Lung (tissue), 12 donors: ENCODE data around the gene PLCXD3. TPM values are rescaled to one million over a fixed set of nuclear protein-coding genes. Genes with fewer than 3 reads are reported as not detected.

Experiments used
- ATAC-seq: fragments of 200-7000 bp; cut with Tn5 transposase; one replicate; pipeline ENCODE4 v1.9.1; 2020; ENCODE audit warnings: moderate number of reproducible peaks; ENCODE audit not compliant: insufficient read depth, low FRiP score
- DNase-seq, 3 donors: peaks; one replicate each; pipeline ENCODE4 v3.0.0-alpha.2; 2013 to 2017
- H3K27ac ChIP-seq, 2 donors: one replicate each; pipeline ENCODE4 v1.5.1; 2013; ENCODE audit warnings: mild to moderate bottlenecking in 2 of 2, moderate library complexity in 2 of 2, control low read depth in 1 of 2, inconsistent platforms in 1 of 2, low read depth in 1 of 2, low read length in 1 of 2
- H3K27me3 ChIP-seq, 3 donors: one replicate each; pipeline ENCODE4 v1.5.1; 2013; ENCODE audit warnings: low read length in 2 of 3; ENCODE audit not compliant: control insufficient read depth in 3 of 3, insufficient read depth in 3 of 3
- H3K36me3 ChIP-seq, 4 donors: one replicate each; pipeline ENCODE4 v1.5.1; 2013; ENCODE audit warnings: low read length in 4 of 4, mild to moderate bottlenecking in 1 of 4, moderate library complexity in 1 of 4; ENCODE audit not compliant: control insufficient read depth in 4 of 4, insufficient read depth in 4 of 4
- H3K4me1 ChIP-seq, 5 donors: one replicate each; pipeline ENCODE4 v1.5.1; 2013; ENCODE audit warnings: low read length in 5 of 5, mild to moderate bottlenecking in 2 of 5, moderate library complexity in 1 of 5; ENCODE audit not compliant: control insufficient read depth in 5 of 5, insufficient read depth in 5 of 5
- H3K4me3 ChIP-seq: one replicate; pipeline ENCODE4 v1.5.1; 2013; ENCODE audit warnings: mild to moderate bottlenecking, control low read depth, moderate library complexity
- H3K9ac ChIP-seq, 2 donors: one replicate each; pipeline ENCODE4 v1.5.1; 2013; ENCODE audit warnings: low read length in 2 of 2, control low read depth in 1 of 2; ENCODE audit not compliant: insufficient read depth in 1 of 2
- H3K9me3 ChIP-seq, 4 donors: one replicate each; pipeline ENCODE4 v1.5.1; 2013; ENCODE audit warnings: low read length in 3 of 4, mild to moderate bottlenecking in 1 of 4, moderate library complexity in 1 of 4; ENCODE audit not compliant: control insufficient read depth in 4 of 4, insufficient read depth in 3 of 4
- CTCF ChIP-seq: IDR thresholded peaks from 2 replicates; pipeline ENCODE4 v1.5.1; 2012; ENCODE audit warnings: mild to moderate bottlenecking; ENCODE audit errors: control extremely low read depth, extremely low read depth
- WGBS, 2 donors: extraction: QIAGEN DNeasy Blood & Tissue Kit; methylation state at CpG; one replicate each; pipeline ENCODE4 v1.1.7; 2013; 5-methylcytosine and 5-hydroxymethylcytosine counted together
- polyA plus RNA-seq, 2 donors: library from polyadenylated mRNA; stranded (reverse); fragments of 200-250 nt; gene quantifications; one replicate each; pipeline ENCODE4 v1.2.1, GENCODE V29; 2013
- total RNA-seq, 2 donors: library from RNA; depleted of rRNA in 1 of 2; stranded (reverse); fragments of >200 nt in 1 of 2; gene quantifications; one replicate each; pipeline ENCODE4 v1.2.1, GENCODE V29; 2014 to 2021
- donor health status: control.
- donor health status: control.
- donor health status: Bipolar disorder and iron deficiency.
- donor health status: healthy.
- donor health status: DM: yes; HTN: yes; CAD: no.

PLCXD3 gene
- total and polyA plus RNA-seq, 4 donors, result 0.38 to 2.1 (median 0.54) TPM

- H3K4me1 ChIP-seq, result peaks cover 0 to 6% (median 0%) of the 10 kb centered on the region in 5 donors
- no peak overlapping the region for H3K27ac ChIP-seq
- H3K27me3 ChIP-seq, result no peaks in the 10 kb centered on the region
- no peak overlapping the region for H3K4me3 ChIP-seq
- ATAC-seq, result no peak
- H3K9ac ChIP-seq, result no peak overlapping the region
- no peak for DNase-seq
- WGBS, 2 donors, result 86 to 91% methylated on average over 3 of the region's 3 CpGs
- no peak for TF ChIP-seq CTCF
- peaks cover 0 to 5% (median 0%) of the 10 kb centered on the region in 4 donors for H3K9me3 ChIP-seq
- H3K36me3 ChIP-seq, result no peaks in the 10 kb centered on the region
Observed at GRCh38 chr5:41291323-41291722, 219.1 kb downstream of the PLCXD3 start.

DNA sequence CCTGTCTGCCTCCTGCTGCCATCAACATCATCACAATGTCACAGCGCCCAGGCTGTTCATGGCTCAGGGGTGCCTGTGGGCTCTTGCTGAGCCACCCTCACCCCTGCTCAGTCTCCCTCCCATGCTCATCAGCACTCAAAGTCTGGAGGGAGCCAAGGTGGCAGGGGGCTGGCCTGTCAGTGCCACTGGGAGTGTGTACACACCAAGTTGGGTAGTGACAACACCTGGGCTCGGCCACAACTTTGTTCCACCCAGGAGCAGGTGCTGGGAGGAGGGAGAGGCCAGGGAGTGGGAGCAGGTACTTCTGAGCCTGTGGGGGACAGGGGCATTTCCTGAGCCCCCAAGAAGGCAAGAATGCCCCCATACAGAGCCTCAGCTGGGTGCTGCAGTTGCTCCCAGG is 219.6 kb downstream of the PLCXD3 start:
- no peak for ATAC-seq
- H3K4me3 ChIP-seq, result no peak overlapping the region
- no peak for TF ChIP-seq CTCF

DNA sequence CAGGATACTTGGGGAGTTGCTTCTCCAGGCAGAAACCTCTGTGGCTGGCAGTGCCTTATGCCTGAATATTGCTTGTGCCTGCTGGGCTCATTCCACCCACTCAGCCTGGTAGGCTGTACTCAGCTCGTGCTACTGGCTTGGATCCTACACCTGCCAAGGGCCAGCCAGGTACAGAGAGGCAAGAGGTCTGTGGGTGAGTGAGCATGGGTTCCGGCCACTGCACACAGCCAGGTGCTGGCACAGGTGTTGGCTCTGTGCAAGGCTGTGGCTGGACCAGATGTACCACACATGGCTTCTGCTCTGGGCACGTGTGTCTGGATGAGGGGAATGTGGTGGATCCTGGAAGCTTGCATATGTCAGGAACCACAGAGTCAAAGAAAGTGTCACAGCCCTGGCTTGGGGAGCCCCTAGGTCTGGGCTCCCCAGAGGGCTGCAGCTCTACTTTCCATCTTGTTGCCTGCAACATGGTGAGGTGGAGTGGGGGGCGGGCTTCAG is 220.4 kb downstream of the PLCXD3 start:
- DNase-seq (no peak), ATAC-seq (no peak)
- Histone ChIP-seq H3K36me3 (no peaks in the 10 kb centered on the region), H3K9me3 (peaks cover 0 to 4% (median 0%) of the 10 kb centered on the region in 4 donors), H3K4me1 (peaks cover 0 to 10% (median 0%) of the 10 kb centered on the region in 5 donors), H3K4me3 (no peak overlapping the region), H3K27me3 (no peaks in the 10 kb centered on the region), H3K27ac (no peak overlapping the region), H3K9ac (no peak overlapping the region)
- 87 to 94% methylated on average over 4 of the region's 4 CpGs for WGBS, 2 donors
- TF ChIP-seq CTCF, result no peak

More for the DNA sequence above, 219.6 kb downstream of the PLCXD3 start:
- no peaks in the 10 kb centered on the region for H3K27me3 ChIP-seq
- H3K27ac ChIP-seq, result no peak overlapping the region
- peaks cover 0 to 8% (median 0%) of the 10 kb centered on the region in 5 donors for H3K4me1 ChIP-seq
- DNase-seq, result no peak
- 88 to 92% methylated on average over 2 of the region's 2 CpGs for WGBS, 2 donors
- H3K9ac ChIP-seq, result no peak overlapping the region
- H3K9me3 ChIP-seq, result peaks cover 0 to 5% (median 0%) of the 10 kb centered on the region in 4 donors
- H3K36me3 ChIP-seq, result no peaks in the 10 kb centered on the region

DNA sequence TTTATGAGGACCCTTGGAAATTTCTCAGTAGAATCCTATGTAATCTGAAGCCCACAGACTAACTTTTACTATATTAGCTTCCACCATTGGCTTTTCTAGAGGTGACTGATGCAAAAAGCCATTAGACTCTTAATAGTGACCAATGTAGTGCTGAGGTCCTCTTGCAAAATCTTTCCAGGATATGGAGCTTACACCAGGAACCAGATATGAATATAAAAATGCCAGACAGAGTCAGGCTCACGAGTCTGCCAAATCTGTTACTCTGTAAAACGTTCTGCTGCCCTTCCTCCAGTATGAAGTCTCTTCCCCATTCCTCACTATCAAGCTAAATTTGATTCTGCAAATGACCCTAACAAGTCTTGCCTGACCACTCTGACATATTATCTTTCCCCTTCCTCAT is 223.7 kb downstream of the PLCXD3 start:
- no peak for ATAC-seq
- H3K36me3 ChIP-seq, result no peaks in the 10 kb centered on the region
- no peak for TF ChIP-seq CTCF

More for the DNA sequence above, 223.7 kb downstream of the PLCXD3 start:
- no peaks in the 10 kb centered on the region for H3K27me3 ChIP-seq
- H3K4me1 ChIP-seq, result peaks cover 0 to 10% (median 0%) of the 10 kb centered on the region in 5 donors
- WGBS, 2 donors, result 65 to 68% methylated on average over 2 of the region's 2 CpGs
- H3K9me3 ChIP-seq, result peaks cover 0 to 4% (median 0%) of the 10 kb centered on the region in 4 donors
- no peak overlapping the region for H3K4me3 ChIP-seq
- H3K27ac ChIP-seq, result no peak overlapping the region
- H3K9ac ChIP-seq, result no peak overlapping the region
- DNase-seq, result no peak
